Daoy (cell line): ENCODE data around the gene CDH10. TPM values are rescaled to one million over a fixed set of nuclear protein-coding genes. Genes with fewer than 3 reads are reported as not detected.

Experiments used
- DNase-seq: peaks from one replicate; pipeline ENCODE4 v3.0.0-alpha.2; 2015; ENCODE audit warnings: low read depth
- total RNA-seq: library from RNA; depleted of rRNA; stranded (reverse); fragments of >200 nt; shearing (Covaris generic); gene quantifications from 2 replicates; pipeline ENCODE4 v1.2.3, GENCODE V29; 2014

Gene CDH10
- total RNA-seq, 1 experiment from 2014 or later = not detected

GRCh38 chr5:24487368-24488229 lies 157.2 kb downstream of the CDH10 start:
- DNase-seq = no peak

- no peak for DNase-seq
Observed at GRCh38 chr5:24480952-24481351, 163.8 kb downstream of the CDH10 start.

GRCh38 chr5:24477958-24478357 lies 166.8 kb downstream of the CDH10 start:
- DNase-seq = no peak

GRCh38 chr5:24475101-24475500 lies 169.7 kb downstream of the CDH10 start:
- DNase-seq = no peak

GRCh38 chr5:24474685-24475084 lies 170.1 kb downstream of the CDH10 start:
- DNase-seq = no peak

GRCh38 chr5:24472518-24472917 lies 172.3 kb downstream of the CDH10 start:
- no peak for DNase-seq

- no peak for DNase-seq
Observed at GRCh38 chr5:24444414-24444813, 200.4 kb downstream of the CDH10 start.

GRCh38 chr5:24439465-24439864 lies 205.3 kb downstream of the CDH10 start:
- no peak for DNase-seq
